C1 segment of cervical spinal cord (tissue), 14 donors: Measurements from ENCODE around the gene APC2.

ENCODE experiments used
- DNase-seq, 14 donors: peaks; one replicate each; lab custom pipeline; 2025; lab: John Stamatoyannopoulos, UW

APC2 gene

GRCh38 chr19:1449467-1450442 is at the start of gene APC2:
Gene APC2, plus strand, starts transcription at chr19:1450121. Its CDS starts 2,881 bp downstream, at chr19:1453002.
- peak in 13 of 14 donors; percentile 39 to 90 (median 78) for DNase-seq

GRCh38 chr19:1400281-1401137 is 49.4 kb upstream of the APC2 start:
- DNase-seq, result peak in 5 of 14 donors; percentile 17 to 37 (median 26)

GRCh38 chr19:1401138-1401888 is 48.6 kb upstream of the APC2 start, which contains the start of gene GAMT:
Gene GAMT, minus strand, starts transcription at chr19:1401542. Its CDS starts 66 bp downstream, at chr19:1401476.
- peak in 5 of 14 donors; percentile 10 to 68 (median 21) for DNase-seq

GRCh38 chr19:1401889-1402217 is 48.1 kb upstream of the APC2 start:
- DNase-seq, result no peak

DNA sequence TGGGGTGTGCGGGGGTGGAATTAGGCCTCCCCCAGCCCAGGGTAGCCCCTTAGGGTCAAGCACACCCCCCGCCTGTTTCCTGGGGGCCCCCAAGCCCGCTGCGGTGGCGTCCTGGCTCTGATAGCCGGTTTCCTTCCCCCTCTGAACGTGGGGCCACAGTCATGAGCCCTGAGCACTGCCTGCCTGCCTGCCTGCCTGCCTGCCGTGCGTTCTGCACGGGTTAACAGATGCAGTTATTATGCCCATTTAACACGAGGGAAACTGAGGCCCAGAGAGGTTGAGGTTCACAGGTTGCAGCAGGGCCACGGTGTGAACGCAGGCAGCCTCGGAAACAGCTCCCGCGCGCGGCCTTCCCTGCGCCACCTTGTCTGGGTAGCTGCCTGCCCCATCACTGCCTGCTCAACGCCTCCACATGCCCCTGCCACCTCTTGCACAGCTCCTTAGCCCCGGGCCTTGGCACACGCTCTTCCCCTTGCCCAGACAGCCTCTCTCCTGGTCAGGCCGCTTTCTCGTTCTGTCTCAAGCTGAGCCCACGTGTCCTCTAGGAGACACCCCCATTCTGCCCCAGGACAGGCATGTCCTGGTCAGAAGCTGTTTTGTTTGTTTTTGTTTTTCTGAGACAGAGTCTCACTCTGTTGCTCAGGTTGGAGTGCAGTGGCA is 47.4 kb upstream of the APC2 start:
- no peak for DNase-seq

- peak; percentile 84 to 100 (median 96) for DNase-seq
These were observed 43.0 kb upstream of the APC2 start for GRCh38 chr19:1406774-1407527.

DNA sequence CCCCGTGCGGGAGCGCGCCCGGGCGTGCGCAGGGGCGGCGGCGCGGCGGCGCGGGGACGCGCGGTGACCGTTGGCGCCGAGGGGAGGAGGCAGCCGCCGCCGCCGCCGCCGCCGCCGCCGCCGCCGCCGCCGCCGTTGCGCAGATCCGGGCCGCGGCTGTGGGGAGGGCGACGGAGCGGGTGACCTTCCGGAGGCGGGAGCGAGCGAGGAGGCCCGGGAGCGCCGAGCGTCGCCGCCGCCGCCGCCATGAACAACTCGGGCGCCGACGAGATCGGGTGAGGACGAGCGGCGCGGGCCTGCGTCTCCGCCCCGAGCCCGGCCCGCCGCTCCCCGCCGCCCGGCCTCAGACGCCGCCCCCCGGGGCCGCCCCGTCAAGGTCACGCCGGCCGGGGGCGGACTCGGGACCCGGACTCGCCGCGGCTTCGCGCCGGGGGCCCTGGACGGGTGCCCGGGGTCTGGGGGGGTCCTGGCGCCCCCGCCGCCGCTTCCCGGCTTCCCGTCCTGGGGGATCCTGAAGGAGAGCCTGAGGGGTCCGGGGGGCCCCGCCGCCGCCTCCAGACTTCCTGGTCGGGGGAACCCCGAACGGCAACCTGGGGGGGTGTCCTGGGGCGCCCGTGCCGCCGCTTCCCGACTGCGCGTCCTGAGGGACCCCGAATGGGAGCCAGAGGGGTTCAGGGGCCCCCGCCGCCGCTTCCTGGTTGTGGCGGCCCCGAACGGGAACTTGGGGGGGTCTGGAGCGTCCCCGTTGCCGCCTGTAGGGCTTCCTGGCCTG is 42.2 kb upstream of the APC2 start, which contains the start of gene DAZAP1:
TSS of gene DAZAP1 (plus strand) at position 59 of the 772 bp plus-strand sequence. CDS start at position 247, 188 bp downstream.
- DNase-seq, result peak in 1 of 14 donors; percentile 44

- peak in 4 of 14 donors; percentile 16 to 62 (median 36) for DNase-seq
These were observed 41.4 kb upstream of the APC2 start for GRCh38 chr19:1408300-1409203.

DNA sequence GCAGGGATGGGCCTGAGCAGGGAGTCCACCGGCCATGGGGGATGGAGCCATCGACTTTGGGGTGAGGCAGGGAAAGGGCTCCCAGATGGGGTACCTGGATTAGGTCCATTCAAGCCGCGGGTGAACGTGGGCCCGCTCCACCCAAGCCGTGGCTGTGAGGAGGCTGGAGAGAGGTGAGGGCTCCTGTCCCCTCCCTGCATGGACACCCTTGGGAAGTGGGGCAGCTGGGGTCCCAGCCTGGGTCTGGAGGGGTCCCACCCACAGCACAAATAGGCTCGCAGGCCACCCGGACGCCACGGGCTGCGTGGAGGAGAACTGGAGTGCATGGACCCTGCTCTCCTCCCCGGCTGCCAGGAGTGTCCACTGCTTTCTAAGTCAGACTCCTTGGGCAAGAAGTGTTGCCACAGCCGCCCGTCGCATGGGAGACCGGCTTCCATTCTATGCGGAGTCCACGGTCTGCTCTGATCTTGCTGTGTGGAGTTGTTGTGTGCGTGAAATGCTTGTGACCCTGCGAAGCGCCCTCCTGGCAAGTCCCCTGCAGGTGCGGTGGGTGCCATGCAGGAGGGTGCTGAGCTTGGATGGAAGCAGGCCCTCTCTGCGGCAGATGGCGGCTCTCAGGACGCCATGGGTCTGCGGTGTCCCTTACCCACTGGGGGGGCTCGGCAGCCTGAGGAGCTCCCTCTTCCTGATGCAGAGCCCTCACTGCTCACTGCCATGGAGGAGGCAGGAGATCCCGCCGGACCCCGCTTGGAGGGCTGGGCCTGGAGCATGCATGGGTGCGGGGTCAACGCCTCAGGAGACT is 40.5 kb upstream of the APC2 start:
- no peak for DNase-seq

DNA sequence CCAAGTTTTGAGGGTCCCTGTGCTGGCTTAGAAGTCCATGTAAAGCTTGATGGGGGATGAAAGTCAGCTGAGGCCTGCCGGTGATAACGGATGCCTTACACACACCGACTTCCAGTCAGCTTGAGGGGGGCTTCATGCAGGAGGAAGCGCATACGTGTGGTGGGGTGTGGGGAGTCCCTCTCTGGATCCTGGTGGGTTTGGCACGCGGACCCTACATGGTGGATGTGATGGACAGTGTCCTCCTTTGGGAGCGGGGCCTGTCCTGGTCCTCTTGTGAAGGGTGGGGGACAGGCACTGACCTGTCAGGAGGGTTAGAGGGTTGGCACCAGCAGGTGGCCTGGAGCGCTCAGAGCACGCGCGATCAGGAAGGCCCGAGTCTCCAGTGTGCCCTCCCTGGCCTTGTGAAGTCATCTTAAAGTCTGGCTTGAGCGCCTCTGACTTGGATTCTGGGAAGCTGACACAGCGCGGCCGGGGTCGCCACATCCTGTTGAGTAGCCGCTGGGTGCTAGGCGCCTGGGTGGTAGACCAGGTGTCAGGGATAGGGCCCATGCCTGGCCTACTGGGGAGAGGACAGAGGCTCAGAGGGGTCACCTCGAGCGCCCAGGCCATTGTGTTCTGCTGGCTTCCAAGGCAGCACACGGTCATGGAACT is 39.7 kb upstream of the APC2 start:
- peak in 1 of 14 donors; percentile 35 for DNase-seq

DNA sequence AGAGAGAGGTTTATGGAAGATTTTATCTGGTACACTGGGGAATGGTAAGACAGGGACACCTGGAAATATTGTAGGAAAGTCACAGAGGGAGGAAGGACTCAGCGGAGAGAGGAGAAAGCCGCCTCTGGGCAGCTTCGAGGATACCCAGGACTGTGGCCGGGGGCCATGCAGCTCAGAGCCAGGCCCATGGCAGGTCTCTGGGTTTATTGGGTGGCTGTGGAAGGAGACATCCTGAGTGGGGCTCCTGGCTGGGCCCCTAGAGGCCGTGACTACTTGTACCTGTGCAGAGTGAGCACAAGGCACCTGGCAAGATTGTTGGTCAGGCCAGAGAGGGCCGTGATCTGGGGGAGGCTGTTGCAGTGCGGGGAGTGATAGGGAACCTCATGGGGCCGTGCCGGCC is 39.1 kb upstream of the APC2 start:
- DNase-seq, result no peak

- peak in 13 of 14 donors; percentile 20 to 93 (median 81) for DNase-seq
These were observed 38.4 kb upstream of the APC2 start for GRCh38 chr19:1411255-1412191.

DNA sequence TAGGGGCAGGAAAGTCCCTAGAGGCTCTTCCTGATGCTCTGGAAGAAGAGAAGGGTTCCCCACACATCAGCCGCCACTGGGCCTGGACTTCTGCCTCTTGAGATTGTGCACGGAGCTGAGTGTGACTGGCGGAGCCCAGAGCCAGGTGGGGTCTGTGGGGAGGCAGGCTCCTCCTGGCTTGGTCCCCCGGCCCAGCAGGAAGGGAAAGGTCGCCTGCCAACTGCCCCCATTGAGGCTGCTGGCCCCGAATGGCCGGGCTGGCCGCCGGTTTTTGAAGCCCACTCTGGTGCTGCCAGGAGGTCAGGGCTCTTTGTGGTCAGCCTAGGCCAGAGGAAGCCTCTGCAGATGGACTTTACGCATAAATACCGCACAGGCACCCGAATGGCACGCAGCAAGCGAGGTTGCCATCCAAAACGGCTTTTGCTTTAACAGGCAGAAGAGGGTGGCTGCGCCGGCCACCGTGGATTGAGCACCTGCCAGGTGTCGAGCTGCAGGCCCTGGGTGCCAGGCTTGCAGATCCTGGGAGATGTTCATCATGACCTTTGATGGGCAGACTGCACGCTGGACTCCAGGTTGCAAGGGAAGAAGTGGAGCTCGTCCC is 37.5 kb upstream of the APC2 start:
- peak in 1 of 14 donors; percentile 67 for DNase-seq

DNA sequence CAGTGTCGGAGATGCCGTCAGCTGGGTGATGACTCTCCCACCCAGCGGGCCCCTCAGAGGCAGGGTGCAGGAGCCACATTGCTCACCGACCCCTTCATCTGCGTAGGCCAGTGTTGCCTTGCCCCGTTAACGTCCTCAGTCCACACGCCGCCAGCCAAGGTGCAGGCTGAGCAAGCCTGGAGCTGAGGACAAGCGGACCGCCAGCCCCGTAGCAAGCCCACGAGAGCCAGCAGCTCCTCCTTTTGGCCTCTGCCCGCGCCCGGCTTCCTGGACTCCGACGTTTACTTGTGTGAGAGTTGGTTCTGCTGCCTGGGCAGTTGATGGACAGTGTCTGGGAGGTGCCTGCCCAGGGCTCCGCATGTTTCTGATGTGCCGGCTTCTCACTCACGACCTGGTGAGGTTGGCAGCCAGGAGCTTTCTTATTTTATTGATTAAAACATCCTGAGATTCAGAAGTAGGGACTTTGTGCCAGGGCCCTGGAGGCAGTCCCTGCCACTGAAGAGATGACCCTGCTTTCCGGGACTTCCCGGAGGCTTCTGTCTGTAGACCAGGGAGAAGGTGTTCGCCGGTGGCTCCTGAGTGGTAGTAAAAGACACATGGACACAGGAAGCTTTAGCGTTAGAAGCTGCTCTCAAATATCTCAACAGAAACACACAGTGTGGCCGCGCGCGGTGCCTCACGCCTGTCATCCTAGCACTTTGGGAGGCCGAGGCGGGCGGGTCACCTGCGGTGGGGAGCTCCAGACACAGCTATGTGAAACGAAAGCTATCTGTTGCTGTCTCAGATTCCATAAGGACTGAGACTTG is 36.7 kb upstream of the APC2 start:
- DNase-seq, result peak in 1 of 14 donors; percentile 48
